Measurements from ENCODE around the gene SCGB2B2. TPM values are rescaled to one million over a fixed set of nuclear protein-coding genes. Genes with fewer than 3 reads are reported as not detected.
"Not testable (repeated sequence)": the region's sequence is repeated elsewhere in the genome, so short reads cannot be mapped to it uniquely, and the experiment has no call there.

Gene SCGB2B2
- total and polyA plus RNA-seq, 8 donors: 0.47 to 1.7 (median 1.4) TPM

DNA sequence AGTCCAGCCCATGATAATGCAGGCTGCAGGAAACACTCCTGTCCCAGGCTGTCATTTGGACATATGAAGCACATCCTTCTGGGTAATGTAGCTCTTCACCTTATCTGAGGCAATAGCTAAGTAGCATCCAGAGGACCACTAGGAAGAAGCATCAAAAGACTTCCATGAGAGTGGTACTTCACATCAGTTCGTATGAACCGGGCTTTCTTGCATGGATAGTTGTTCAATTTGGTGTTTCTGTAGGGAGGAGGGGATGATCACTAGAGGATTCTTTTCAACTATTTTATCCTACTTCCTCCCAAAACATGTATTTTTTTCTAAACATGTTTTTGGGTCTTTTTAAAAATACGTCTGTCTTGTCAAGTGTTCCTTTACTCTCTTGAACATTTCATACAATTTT, 13.4 kb upstream of the SCGB2B2 start:
- peaks cover 0 to 26% of the 10 kb centered on the region in 2 donors for H3K9me3 ChIP-seq
- H3K27ac ChIP-seq: no peak overlapping the region
- no peak for ATAC-seq
- H3K27me3 ChIP-seq: no peaks in the 10 kb centered on the region
- H3K36me3 ChIP-seq: no peaks in the 10 kb centered on the region
- TF ChIP-seq, protein P1, sequence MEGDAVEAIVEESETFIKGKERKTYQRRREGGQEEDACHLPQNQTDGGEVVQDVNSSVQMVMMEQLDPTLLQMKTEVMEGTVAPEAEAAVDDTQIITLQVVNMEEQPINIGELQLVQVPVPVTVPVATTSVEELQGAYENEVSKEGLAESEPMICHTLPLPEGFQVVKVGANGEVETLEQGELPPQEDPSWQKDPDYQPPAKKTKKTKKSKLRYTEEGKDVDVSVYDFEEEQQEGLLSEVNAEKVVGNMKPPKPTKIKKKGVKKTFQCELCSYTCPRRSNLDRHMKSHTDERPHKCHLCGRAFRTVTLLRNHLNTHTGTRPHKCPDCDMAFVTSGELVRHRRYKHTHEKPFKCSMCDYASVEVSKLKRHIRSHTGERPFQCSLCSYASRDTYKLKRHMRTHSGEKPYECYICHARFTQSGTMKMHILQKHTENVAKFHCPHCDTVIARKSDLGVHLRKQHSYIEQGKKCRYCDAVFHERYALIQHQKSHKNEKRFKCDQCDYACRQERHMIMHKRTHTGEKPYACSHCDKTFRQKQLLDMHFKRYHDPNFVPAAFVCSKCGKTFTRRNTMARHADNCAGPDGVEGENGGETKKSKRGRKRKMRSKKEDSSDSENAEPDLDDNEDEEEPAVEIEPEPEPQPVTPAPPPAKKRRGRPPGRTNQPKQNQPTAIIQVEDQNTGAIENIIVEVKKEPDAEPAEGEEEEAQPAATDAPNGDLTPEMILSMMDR (IDR thresholded peaks at IDR 0.05): no peak
- no peak for DNase-seq
- H3K4me3 ChIP-seq: no peak overlapping the region
- intact Hi-C loops (cut with DNase I): no loop called here
- H3K4me1 ChIP-seq: no peaks in the 10 kb centered on the region

DNA sequence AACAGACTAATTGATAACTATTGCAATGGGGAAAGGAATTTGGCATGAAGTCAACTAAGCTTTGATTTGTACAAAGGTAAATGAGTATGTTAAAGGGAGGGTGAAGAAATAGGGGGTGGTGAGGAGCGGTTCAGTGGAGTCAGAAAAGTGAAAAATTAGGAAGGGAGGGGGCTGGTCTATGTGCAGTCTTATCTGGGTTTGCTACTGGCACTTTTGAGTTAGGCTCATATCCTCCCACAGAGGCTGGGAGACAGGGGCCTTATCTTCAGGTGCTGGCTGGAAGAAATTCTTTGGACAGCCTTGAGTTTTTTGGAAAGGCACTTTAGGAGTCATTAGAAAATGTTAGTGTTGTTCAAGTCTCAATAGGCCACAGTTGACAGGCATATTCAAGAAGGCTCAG, 11.6 kb upstream of the SCGB2B2 start:
- Histone ChIP-seq H3K27ac (no peak overlapping the region), H3K9me3 (peaks cover 5 to 44% of the 10 kb centered on the region in 2 donors), H3K36me3 (peaks cover 0 to 15% of the 10 kb centered on the region in 2 donors), H3K4me3 (no peak overlapping the region), H3K4me1 (no peaks in the 10 kb centered on the region), H3K27me3 (no peaks in the 10 kb centered on the region)
- intact Hi-C loops (cut with DNase I): no loop called here
- no peak for DNase-seq
- no peak for ATAC-seq
- TF ChIP-seq, protein P1 (IDR thresholded peaks at IDR 0.05): no peak

- TF ChIP-seq, protein P1 (IDR thresholded peaks at IDR 0.05): no peak
- ATAC-seq: no peak
- Histone ChIP-seq H3K4me3 (no peak overlapping the region), H3K36me3 (peaks cover 0 to 28% of the 10 kb centered on the region in 2 donors), H3K9me3 (peaks cover 5 to 57% of the 10 kb centered on the region in 2 donors), H3K27me3 (no peaks in the 10 kb centered on the region), H3K4me1 (no peaks in the 10 kb centered on the region), H3K27ac (no peak overlapping the region)
- no peak for DNase-seq
- intact Hi-C loops (cut with DNase I): no loop called here
Observed at GRCh38 chr19:34687348-34687747, 10.4 kb upstream of the SCGB2B2 start.

DNA sequence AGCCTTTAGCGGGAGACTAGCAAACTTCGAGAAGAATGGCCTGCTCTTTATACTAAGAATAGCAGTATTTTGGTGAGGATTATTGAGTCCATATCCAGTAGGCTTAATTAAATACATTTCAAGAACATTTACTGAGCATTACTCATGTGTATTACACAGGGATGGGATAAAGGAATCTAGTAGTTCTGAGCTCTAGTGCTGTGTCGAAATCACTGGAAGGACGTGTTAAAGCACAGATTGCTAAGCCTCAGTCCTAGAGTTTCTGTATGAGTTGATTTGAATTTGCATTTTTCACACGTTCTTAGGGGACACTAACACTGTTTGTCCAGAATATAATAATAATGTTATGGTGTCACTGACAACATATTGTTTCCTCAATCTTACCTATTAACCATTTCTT, 9.5 kb upstream of the SCGB2B2 start:
- Histone ChIP-seq H3K27ac (no peak overlapping the region), H3K4me3 (no peak overlapping the region), H3K27me3 (no peaks in the 10 kb centered on the region), H3K9me3 (peaks cover 5 to 65% of the 10 kb centered on the region in 2 donors), H3K4me1 (no peaks in the 10 kb centered on the region), H3K36me3 (peaks cover 0 to 36% of the 10 kb centered on the region in 2 donors)
- ATAC-seq: no peak
- TF ChIP-seq, protein P1 (IDR thresholded peaks at IDR 0.05): no peak
- no peak for DNase-seq
- intact Hi-C loops (cut with DNase I): no loop called here

GRCh38 chr19:34685266-34685665, 8.3 kb upstream of the SCGB2B2 start:
- H3K4me3 ChIP-seq; H3K27me3 ChIP-seq; DNase-seq; H3K27ac ChIP-seq; H3K4me1 ChIP-seq; ATAC-seq; intact Hi-C loops (cut with DNase I): not testable (repeated sequence)
- Histone ChIP-seq H3K36me3 (peaks cover 0 to 48% of the 10 kb centered on the region in 2 donors), H3K9me3 (peaks cover 5 to 77% of the 10 kb centered on the region in 2 donors)

DNA sequence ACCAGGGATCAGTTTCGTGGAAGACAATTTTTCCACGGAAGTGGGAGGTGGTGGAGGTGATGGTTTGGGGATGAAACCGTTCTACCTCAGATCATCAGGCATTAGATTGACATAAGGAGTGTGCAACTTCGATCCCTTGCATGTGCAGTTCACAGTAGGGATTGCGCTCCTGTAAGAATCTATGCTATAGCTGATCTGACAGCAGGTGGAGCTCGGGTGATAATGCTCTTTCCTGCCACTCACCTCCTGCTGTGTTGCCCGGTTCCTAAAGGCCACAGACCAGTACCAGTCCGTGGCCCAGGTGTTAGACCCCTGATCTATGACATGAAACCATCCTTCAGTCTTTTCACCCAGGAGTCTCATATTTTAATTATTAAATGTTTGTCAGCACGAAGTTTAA, 4.5 kb upstream of the SCGB2B2 start:
- H3K4me1 ChIP-seq: peaks cover 0 to 13% of the 10 kb centered on the region in 2 donors
- H3K27ac ChIP-seq: no peak overlapping the region
- peaks cover 5 to 62% of the 10 kb centered on the region in 2 donors for H3K9me3 ChIP-seq
- DNase-seq (no peak), ATAC-seq (no peak)
- intact Hi-C loops (cut with DNase I): no loop called here
- no peak overlapping the region for H3K4me3 ChIP-seq
- H3K27me3 ChIP-seq: no peaks in the 10 kb centered on the region
- TF ChIP-seq, protein P1 (IDR thresholded peaks at IDR 0.05): no peak
- peaks cover 0 to 62% of the 10 kb centered on the region in 2 donors for H3K36me3 ChIP-seq
